Trophoblast cell (in vitro differentiated cells and primary cell): ENCODE data around the gene STXBP6.

Experiments used
- DNase-seq, 2 donors: peaks; one replicate each; pipeline ENCODE4 v3.0.0-alpha.2; 2016
- H2AFZ ChIP-seq: 2 replicates; pipeline ENCODE4 v1.6.1; 2013; ENCODE audit warnings: low read length, moderate library complexity, mild to moderate bottlenecking; ENCODE audit not compliant: insufficient read depth, poor library complexity
- H2AK5ac ChIP-seq: 2 replicates; pipeline ENCODE4 v1.6.1; 2013; ENCODE audit warnings: mild to moderate bottlenecking, low read length
- H2BK120ac ChIP-seq: 2 replicates; pipeline ENCODE4 v1.6.1; 2013; ENCODE audit warnings: low read length, mild to moderate bottlenecking, moderate library complexity; ENCODE audit not compliant: insufficient read depth, poor library complexity
- H2BK12ac ChIP-seq: 2 replicates; pipeline ENCODE4 v1.6.1; 2013; ENCODE audit warnings: mild to moderate bottlenecking, low read length, moderate library complexity
- H2BK5ac ChIP-seq: 2 replicates; pipeline ENCODE4 v1.6.1; 2013; ENCODE audit warnings: low read length, low read depth, moderate library complexity, mild to moderate bottlenecking; ENCODE audit not compliant: poor library complexity
- H3K14ac ChIP-seq: 2 replicates; pipeline ENCODE4 v1.6.1; 2013; ENCODE audit warnings: mild to moderate bottlenecking, low read length
- H3K18ac ChIP-seq: 2 replicates; pipeline ENCODE4 v1.6.1; 2013; ENCODE audit warnings: mild to moderate bottlenecking, low read length
- H3K23ac ChIP-seq: 2 replicates; pipeline ENCODE4 v1.6.1; 2013; ENCODE audit warnings: low read length
- H3K27ac ChIP-seq: 2 replicates; pipeline ENCODE4 v1.5.1; 2013; ENCODE audit warnings: low read depth, mild to moderate bottlenecking, inconsistent platforms, low read length, moderate library complexity
- H3K27me3 ChIP-seq: 2 replicates; pipeline ENCODE4 v1.6.1; 2013; ENCODE audit warnings: inconsistent platforms, mild to moderate bottlenecking, low read length, moderate library complexity; ENCODE audit not compliant: insufficient read depth
- H3K36me3 ChIP-seq, 2 experiments: 1 replicate in 1 of 2; 2 replicates in 1 of 2; pipeline ENCODE4 v1.6.1; 2013; ENCODE audit warnings: low read length in 2 of 2, mild to moderate bottlenecking in 2 of 2, moderate library complexity in 1 of 2; ENCODE audit not compliant: insufficient read depth in 2 of 2, control insufficient read depth in 1 of 2
- H3K4ac ChIP-seq: 2 replicates; pipeline ENCODE4 v1.6.1; 2013; ENCODE audit warnings: low read depth, mild to moderate bottlenecking, low read length, moderate library complexity
- H3K4me1 ChIP-seq, 2 experiments: 1 replicate in 1 of 2; 2 replicates in 1 of 2; pipeline ENCODE4 v1.6.1; 2013; ENCODE audit warnings: low read length in 2 of 2, mild to moderate bottlenecking in 2 of 2, moderate library complexity in 1 of 2; ENCODE audit not compliant: insufficient read depth in 2 of 2, control insufficient read depth in 1 of 2
- H3K4me2 ChIP-seq: 2 replicates; pipeline ENCODE4 v1.6.1; 2013; ENCODE audit warnings: inconsistent platforms, mild to moderate bottlenecking, low read length, moderate library complexity
- H3K4me3 ChIP-seq: 2 replicates; pipeline ENCODE4 v1.5.1; 2013; ENCODE audit warnings: mild to moderate bottlenecking, low read depth, low read length, inconsistent platforms
- H3K79me1 ChIP-seq: one replicate; pipeline ENCODE4 v1.6.1; 2013; ENCODE audit warnings: low read length
- H3K79me2 ChIP-seq: 2 replicates; pipeline ENCODE4 v1.6.1; 2013; ENCODE audit warnings: low read length, mild to moderate bottlenecking; ENCODE audit not compliant: control insufficient read depth, insufficient read depth, poor library complexity
- H3K9ac ChIP-seq: 2 replicates; pipeline ENCODE4 v1.6.1; 2013; ENCODE audit warnings: mild to moderate bottlenecking, low read length
- H3K9me3 ChIP-seq: 2 replicates; pipeline ENCODE4 v1.6.1; 2013; ENCODE audit warnings: low read depth, mild to moderate bottlenecking, control low read depth, inconsistent platforms, low read length; ENCODE audit not compliant: insufficient read depth
- H4K12ac ChIP-seq: 2 replicates; pipeline ENCODE4 v1.6.1; 2013; ENCODE audit warnings: low read depth, mild to moderate bottlenecking, low read length, moderate library complexity
- H4K8ac ChIP-seq: 2 replicates; pipeline ENCODE4 v1.6.1; 2013; ENCODE audit warnings: low read depth, mild to moderate bottlenecking, low read length, moderate library complexity
- H4K91ac ChIP-seq: one replicate; pipeline ENCODE4 v1.6.1; 2013; ENCODE audit warnings: low read depth, mild to moderate bottlenecking, low read length, moderate library complexity
- WGBS: extraction: QIAGEN DNeasy Blood & Tissue Kit; methylation state at CpG from one replicate; pipeline ENCODE4 v1.1.7; 2013; ENCODE audit warnings: missing lambda C conversion rate; ENCODE audit not compliant: insufficient read length, insufficient coverage; ENCODE audit errors: extremely low coverage; 5-methylcytosine and 5-hydroxymethylcytosine counted together

STXBP6 gene

DNA sequence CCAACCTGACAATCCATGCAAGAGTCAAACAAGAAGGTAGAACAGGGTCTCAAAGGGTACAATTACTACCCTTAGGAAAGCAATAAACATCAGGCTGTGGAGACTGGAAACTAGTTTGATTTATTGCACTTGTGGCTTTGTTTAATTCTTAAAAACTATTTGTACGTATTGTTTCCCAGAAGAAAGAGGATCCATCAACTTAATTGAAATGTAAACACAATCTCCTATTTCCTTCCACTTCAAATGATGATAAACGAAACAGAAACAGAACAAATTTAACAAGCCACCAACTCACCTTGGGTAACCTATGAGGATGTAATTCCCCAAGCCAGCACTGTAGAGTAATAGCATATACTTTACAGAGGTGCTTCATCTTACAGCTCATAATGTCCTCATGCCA, 8.0 kb downstream of the STXBP6 start:
- Histone ChIP-seq H3K36me3 (no peaks in the 10 kb centered on the region), H3K27me3 (no peaks in the 10 kb centered on the region), H3K79me2 (no peaks in the 10 kb centered on the region), H2BK5ac (no peak overlapping the region), H3K14ac (no peak overlapping the region), H3K23ac (no peak overlapping the region), H3K18ac (no peak overlapping the region), H3K79me1 (no peaks in the 10 kb centered on the region), H2AK5ac (no peak overlapping the region), H4K8ac (no peak overlapping the region), H4K12ac (no peak overlapping the region), H3K4me3 (no peak overlapping the region), H3K9me3 (no peaks in the 10 kb centered on the region), H3K9ac (no peak overlapping the region), H3K4ac (no peak overlapping the region), H3K27ac (no peak overlapping the region), H3K4me1 (peaks cover 0 to 2% of the 10 kb centered on the region in 2 experiments), H2BK12ac (no peak overlapping the region), H3K4me2 (no peak overlapping the region), H2AFZ (no peak overlapping the region), H4K91ac (no peak overlapping the region), H2BK120ac (no peak overlapping the region)
- DNase-seq: no peak
- WGBS: no CpG with 5 or more reads among the region's 2 CpGs

DNA sequence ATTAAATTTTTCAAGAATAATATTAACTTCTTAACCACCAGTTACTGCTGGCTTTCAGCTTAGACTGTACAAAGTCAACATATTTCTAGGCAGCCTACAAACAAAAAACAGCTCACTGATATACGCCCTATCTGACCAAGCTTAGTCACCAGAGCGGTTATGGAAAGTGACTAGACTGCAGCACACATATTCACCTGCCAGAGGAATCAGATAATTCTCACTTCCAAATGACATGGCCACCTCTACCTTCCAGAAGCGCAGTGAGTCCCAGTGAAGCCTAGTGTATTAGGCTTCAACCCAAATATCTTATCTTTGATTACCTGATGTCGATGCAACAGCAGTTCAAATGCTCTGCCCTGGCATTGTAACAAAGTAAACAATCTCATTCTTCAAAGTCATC, 8.5 kb downstream of the STXBP6 start:
- H2BK5ac ChIP-seq: no peak overlapping the region
- no peaks in the 10 kb centered on the region for H3K9me3 ChIP-seq
- no peak overlapping the region for H3K18ac ChIP-seq
- H2AFZ ChIP-seq: no peak overlapping the region
- H4K12ac ChIP-seq: no peak overlapping the region
- no peaks in the 10 kb centered on the region for H3K79me1 ChIP-seq
- H4K91ac ChIP-seq: no peak overlapping the region
- H3K27me3 ChIP-seq: no peaks in the 10 kb centered on the region
- no peaks in the 10 kb centered on the region for H3K79me2 ChIP-seq
- H2BK120ac ChIP-seq: no peak overlapping the region
- no peak overlapping the region for H3K4me2 ChIP-seq
- no peak overlapping the region for H3K9ac ChIP-seq
- H3K4me1 ChIP-seq: peaks cover 0 to 2% of the 10 kb centered on the region in 2 experiments
- H3K23ac ChIP-seq: no peak overlapping the region
- no peak for DNase-seq
- no peak overlapping the region for H2AK5ac ChIP-seq
- no peak overlapping the region for H4K8ac ChIP-seq
- no peak overlapping the region for H3K4ac ChIP-seq
- no peaks in the 10 kb centered on the region for H3K36me3 ChIP-seq
- H2BK12ac ChIP-seq: no peak overlapping the region
- H3K14ac ChIP-seq: no peak overlapping the region
- H3K4me3 ChIP-seq: no peak overlapping the region
- no CpG with 5 or more reads among the region's 4 CpGs for WGBS
- no peak overlapping the region for H3K27ac ChIP-seq

DNA sequence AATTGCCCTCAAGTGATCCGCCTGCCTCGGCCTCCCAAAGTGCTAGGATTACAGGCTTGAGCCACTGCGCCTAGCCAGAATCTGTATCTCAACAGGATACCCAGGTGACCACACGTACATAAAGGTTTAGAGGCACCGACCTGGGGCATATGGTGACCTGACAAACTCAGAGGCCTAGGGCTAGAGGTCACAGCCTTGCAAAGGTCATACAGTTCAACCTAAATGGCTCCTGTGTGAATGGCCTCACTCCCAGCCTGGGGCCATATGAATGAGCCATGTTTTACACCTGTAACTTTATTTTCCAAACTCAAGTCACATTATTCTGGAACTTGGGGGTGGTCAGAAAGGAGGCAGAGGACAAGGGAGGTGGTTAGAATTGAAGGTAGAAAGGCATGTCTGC, 10.0 kb downstream of the STXBP6 start:
- no peak overlapping the region for H2BK12ac ChIP-seq
- no peaks in the 10 kb centered on the region for H3K79me1 ChIP-seq
- H3K4ac ChIP-seq: no peak overlapping the region
- no peaks in the 10 kb centered on the region for H3K27me3 ChIP-seq
- H3K4me1 ChIP-seq: peaks cover 0 to 2% of the 10 kb centered on the region in 2 experiments
- H3K4me2 ChIP-seq: no peak overlapping the region
- no peak overlapping the region for H3K14ac ChIP-seq
- DNase-seq: no peak
- no peak overlapping the region for H4K91ac ChIP-seq
- H3K4me3 ChIP-seq: no peak overlapping the region
- no peaks in the 10 kb centered on the region for H3K9me3 ChIP-seq
- H3K27ac ChIP-seq: no peak overlapping the region
- H4K12ac ChIP-seq: no peak overlapping the region
- H3K79me2 ChIP-seq: no peaks in the 10 kb centered on the region
- no peak overlapping the region for H3K23ac ChIP-seq
- WGBS: no CpG with 5 or more reads among the region's 5 CpGs
- H2BK5ac ChIP-seq: no peak overlapping the region
- no peak overlapping the region for H2BK120ac ChIP-seq
- H2AK5ac ChIP-seq: no peak overlapping the region
- no peaks in the 10 kb centered on the region for H3K36me3 ChIP-seq
- H3K9ac ChIP-seq: no peak overlapping the region
- no peak overlapping the region for H2AFZ ChIP-seq
- no peak overlapping the region for H4K8ac ChIP-seq
- no peak overlapping the region for H3K18ac ChIP-seq

DNA sequence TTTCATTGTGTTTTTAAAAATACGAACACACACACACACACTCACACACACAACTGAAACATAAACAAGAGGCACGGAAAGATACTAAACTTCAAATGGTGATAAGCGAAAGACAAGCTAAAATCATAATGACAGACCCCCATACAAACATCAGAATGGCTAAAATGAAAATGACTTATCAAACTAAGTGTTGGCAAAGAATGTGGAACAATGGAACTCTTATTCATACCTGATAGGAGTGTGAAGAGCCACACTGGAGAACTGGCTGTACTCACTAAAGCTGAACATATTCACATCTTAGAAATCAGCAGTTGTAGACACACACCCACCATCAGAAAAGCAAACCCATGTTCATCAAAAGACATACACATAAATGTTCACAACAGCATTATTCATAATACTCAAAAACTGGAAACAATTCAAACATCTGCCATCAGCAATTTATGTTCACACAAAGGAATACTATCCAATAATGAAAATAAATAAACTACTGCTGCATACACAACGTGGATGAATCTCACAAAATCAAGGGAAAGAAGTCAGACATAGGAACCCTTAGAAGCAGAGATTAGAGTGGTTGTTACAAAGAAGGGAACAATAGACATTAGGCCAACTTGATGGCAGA, 11.8 kb downstream of the STXBP6 start:
- H2BK12ac ChIP-seq: no peak overlapping the region
- no peak overlapping the region for H4K91ac ChIP-seq
- DNase-seq: no peak
- no peak overlapping the region for H3K23ac ChIP-seq
- H3K4me3 ChIP-seq: no peak overlapping the region
- no peak overlapping the region for H3K9ac ChIP-seq
- no CpG with 5 or more reads among the region's 4 CpGs for WGBS
- no peak overlapping the region for H2BK120ac ChIP-seq
- H2AFZ ChIP-seq: no peak overlapping the region
- H2AK5ac ChIP-seq: no peak overlapping the region
- H4K8ac ChIP-seq: no peak overlapping the region
- H4K12ac ChIP-seq: no peak overlapping the region
- H3K18ac ChIP-seq: no peak overlapping the region
- H3K79me1 ChIP-seq: no peaks in the 10 kb centered on the region
- H3K27ac ChIP-seq: no peak overlapping the region
- H3K14ac ChIP-seq: no peak overlapping the region
- no peak overlapping the region for H3K4ac ChIP-seq
- H3K4me1 ChIP-seq: peaks cover 0 to 2% of the 10 kb centered on the region in 2 experiments
- H2BK5ac ChIP-seq: no peak overlapping the region
- H3K79me2 ChIP-seq: no peaks in the 10 kb centered on the region
- no peaks in the 10 kb centered on the region for H3K36me3 ChIP-seq
- H3K9me3 ChIP-seq: no peaks in the 10 kb centered on the region
- H3K27me3 ChIP-seq: no peaks in the 10 kb centered on the region
- no peak overlapping the region for H3K4me2 ChIP-seq
